HTR-8/SVneo (cell line): ENCODE data around the gene RAB20.
A peak's percentile ranks its signal among the peaks of the same experiment; 100 is the strongest.
"Not testable (repeated sequence)": the region's sequence is repeated elsewhere in the genome, so short reads cannot be mapped to it uniquely, and the experiment has no call there.

Experiments used
- DNase-seq: peaks from one replicate; pipeline ENCODE4 v3.0.0; 2011; ENCODE audit warnings: low spot score, mixed read lengths; ENCODE audit not compliant: insufficient read length
- FAIRE-seq: peaks from 2 replicates; lab custom pipeline; 2011; peaks lifted over from hg19 to GRCh38; lab: Jason Lieb, UNC

The RAB20 gene, protein sequence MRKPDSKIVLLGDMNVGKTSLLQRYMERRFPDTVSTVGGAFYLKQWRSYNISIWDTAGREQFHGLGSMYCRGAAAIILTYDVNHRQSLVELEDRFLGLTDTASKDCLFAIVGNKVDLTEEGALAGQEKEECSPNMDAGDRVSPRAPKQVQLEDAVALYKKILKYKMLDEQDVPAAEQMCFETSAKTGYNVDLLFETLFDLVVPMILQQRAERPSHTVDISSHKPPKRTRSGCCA

DNA sequence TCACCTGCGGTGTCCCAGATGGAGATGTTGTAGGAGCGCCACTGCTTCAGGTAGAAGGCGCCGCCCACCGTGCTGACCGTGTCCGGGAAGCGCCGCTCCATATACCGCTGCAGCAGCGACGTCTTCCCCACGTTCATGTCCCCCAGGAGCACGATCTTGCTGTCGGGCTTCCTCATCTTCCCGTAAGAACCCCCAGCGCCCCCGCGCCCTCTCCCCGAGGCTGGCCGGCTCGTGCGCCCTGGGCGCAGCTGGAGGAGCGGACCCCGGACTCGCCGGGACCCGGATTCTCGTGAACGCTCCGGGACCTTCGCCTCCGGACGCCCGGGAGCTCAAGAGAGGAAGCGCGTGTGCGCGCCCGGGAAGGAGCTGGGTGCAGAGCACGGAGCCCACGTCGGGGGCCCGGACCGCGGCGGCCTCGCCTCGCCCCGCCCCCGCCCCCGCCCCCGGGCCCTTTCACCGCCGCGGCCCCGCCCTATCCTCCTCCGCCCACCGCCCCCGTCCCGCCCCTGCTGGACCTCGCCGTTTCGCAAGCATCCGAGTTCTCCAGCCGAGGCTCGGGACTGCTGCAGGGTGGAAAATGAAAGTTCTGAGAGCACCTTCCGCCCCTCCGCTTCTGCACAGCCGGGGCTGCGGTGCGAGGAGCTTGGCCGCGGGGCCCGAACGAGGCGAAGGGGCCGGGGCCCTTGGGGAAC lies at the start of gene RAB20:
TSS of gene RAB20 (minus strand) at position 379 of the 692 bp plus-strand sequence. CDS start at position 176, 203 bp downstream.
- FAIRE-seq, result no peak
- DNase-seq, result peak; percentile 71

DNA sequence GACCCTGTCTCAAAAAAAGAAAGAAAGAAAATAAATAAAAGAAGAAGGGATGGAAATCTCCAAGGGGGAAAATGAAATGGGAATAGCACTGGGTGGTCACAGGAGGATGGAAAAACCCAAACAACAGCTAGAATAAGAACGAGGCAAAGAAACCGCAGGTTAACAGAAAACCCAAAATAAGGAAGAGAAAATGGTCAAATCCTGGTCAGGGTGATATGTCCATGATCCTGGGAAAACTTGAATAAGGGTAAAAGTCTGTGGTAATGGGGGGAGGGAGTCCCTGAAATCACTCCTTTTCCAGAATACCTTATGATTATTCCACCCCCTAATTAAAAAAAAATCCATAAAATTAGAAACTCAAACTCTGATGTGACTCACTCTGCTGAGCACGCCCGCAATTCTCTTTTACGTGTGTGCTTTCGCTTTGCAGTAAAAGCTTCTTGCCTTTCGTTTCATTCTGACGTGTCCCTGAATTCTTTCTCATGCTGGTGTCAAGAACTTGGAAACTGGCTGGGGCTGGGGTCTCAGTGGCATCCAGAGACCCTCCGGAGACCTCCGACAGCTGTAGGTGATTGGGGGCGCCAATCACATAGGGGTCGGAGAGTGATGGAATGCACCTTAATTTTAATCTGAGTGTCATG lies 49.6 kb upstream of the RAB20 start:
- DNase-seq, result no peak
- FAIRE-seq, result no peak

DNA sequence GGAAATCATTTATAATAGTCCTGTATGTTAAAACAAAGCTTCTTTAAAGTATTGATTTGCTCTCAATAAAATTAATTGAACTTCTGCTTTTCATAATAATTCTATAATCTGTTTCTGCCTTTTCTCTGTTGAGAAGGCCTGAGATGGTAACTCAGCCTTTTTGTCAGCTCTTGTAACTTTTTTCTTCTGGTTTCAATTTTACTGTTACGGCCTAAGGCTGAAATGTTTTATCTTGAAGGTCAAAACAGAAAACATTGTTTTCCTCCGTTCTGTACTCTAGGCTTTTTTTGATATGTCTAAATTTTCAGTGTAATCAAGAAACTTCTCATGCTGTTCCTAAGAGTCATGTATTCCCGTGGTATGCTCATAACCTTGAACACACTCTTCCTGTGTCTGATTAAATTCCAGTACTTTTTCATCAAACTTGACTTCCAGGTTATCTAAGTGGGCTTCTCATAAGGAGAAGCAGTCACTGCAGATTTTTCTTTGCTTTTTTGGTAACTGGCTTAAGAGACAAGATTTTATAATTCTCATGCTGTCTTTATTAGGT lies 46.2 kb upstream of the RAB20 start:
- no peak for FAIRE-seq
- DNase-seq, result no peak

DNA sequence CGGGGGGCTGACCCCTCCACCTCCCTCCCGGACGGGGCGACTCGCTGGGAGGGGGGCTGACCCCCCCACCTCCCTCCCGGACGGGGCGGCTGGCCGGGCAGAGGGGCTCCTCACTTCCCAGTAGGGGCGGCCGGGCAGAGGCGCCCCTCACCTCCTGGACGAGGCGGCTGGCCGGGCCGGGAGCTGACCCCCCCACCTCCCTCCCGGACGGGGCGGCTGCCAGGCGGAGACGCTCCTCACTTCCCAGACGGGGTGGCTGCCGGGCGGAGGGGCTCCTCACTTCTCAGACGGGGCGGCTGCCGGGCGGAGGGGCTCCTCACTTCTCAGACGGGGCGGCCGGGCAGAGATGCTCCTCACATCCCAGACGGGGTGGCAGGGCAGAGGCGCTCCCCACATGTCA lies 44.8 kb upstream of the RAB20 start:
- DNase-seq, FAIRE-seq: not testable (repeated sequence)

DNA sequence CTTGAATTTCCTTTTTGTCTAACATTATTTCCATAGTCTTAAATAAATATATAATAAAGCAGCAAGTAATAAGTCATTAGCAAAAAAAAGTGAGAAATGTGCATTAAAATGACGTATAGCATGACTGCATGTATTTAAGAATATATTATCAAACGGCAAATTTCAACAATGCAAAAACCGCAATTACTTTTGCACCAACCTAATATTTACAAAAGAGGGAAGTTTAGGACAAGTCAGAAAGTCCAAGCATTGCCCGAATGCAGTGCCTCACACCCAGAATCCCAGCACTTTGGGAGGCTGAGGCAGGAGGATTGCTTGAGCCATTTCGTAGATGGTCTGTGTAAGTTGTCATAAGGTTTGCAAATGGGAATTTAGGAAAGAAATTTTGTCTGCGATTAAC lies 43.6 kb upstream of the RAB20 start:
- no peak for DNase-seq
- no peak for FAIRE-seq

DNA sequence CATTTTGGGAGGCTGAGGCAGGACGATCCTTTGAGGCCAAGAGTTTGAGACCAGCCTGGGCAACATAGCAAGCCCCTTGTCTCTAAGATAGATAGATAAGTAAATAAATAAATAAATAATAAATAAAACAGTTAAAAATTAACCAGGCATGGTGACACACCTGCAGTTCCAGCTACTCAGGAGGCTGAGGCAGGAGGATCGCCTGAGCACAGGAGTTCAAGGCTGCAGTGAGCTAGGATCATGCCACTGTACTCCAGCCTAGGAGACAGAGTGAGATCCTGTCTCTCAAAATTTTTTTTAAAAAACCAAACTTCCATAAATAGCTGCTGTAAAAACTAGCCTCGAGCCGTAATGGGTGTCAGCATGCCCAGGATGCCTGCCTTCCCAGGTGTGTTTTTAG lies 39.5 kb upstream of the RAB20 start:
- FAIRE-seq (no peak), DNase-seq (no peak)

DNA sequence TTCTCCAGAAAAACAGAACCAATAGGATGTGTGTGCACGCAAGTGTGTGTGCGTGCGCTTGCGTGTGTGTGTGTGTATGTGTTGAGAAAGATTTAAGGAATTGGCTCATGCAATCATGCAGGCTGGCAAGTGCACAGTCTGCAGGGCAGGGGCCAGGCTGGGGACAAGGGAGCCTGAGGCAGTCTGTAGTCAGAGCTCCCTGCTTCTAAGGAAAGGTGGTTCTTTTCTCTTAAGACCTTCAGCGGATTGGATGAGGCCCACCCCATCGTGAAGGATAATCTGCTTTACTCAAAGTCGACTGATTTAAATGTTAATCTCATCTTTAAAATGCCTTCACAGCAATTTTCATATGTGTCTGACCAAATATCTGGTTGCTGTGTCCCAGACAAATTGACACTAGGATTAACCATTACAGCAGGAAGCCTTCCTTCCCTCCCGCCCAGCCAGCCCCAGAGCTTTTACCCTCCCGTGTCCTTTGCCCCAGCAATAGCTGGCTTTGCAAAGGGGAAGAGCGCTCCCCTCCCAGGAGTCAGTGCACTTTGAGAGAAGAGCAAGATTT lies 38.8 kb upstream of the RAB20 start:
- FAIRE-seq, result no peak
- DNase-seq, result no peak

DNA sequence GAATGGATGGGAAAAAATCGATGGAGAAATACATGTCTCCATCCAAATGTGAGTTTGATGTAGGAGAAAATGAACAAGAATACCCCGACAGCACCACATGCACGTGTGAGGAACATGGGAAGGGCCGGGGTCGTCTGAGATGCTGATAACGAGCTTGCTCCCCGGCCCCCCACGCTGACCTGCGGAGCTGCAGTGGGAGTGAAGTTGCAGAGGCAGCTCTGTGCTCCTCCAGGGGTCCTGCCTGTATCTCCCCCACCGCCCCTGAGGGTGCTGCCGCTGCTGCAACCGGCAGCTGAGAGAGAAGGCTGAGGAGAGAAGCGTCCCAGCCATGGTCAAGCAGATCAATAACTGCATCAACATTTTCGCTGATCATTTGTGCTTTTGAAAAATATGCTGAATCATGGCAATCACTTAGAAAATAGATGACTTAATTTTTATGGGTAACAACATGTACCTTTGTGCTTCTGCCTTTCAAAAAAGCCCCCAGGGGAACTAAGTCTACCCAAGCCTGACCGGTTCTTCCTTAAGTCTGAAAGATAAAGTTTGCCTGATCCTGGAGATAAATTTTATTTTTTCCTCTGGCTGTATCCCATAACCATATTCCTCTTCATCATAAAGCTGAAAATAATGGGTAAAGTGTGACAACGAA lies 35.6 kb upstream of the RAB20 start:
- DNase-seq, result no peak
- FAIRE-seq, result no peak

DNA sequence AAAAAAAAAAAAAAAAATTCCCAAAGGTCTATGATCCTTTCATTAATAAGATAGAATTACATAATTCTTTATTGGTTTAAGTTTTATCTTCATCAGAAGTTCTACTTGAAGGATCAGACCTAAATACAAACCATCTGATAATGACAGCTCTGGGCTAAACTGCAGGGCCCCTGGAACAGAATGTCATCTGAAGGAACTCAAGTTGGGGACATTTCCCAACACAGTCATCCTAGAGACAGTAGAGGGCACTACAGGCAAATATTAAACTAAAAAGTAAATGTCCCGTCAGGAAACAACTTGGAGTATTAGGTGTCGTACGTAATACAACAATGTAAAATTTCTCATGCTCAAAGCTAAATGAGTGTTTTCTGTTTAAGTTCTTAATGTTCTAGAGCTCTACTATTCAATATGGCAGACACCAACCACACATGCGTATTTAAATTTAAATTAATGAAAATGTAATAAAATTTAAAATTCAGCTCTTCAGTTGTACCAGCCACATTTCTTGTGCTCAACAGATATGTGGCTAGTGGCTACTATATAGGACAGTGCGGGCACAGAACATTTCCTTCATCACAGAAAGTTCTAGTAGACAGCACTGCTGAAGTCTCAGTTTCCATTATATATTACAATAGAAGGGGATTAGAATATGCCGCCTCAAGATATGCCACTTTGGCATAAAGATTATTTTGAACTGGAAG lies 32.1 kb upstream of the RAB20 start:
- no peak for FAIRE-seq
- peak; percentile 48 for DNase-seq

DNA sequence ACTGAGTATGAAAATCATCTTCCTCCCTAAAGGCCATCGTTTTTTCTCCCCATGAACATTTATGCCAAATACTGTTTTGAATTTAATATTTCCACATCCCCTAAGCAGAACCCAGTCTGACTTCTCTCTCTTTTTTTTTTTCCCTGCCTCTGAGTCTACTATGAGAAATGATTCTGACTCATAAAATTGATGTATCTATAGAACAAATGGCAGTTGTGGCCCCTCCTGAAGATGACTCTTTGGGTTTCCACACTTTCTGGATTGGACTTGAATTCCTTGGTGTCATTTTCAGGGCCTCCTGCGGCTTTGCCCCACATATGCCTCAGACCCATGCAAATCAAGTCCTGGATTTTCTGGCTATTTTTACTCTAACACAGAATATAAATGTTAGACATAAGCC lies 31.1 kb upstream of the RAB20 start:
- DNase-seq, result no peak
- FAIRE-seq, result no peak

DNA sequence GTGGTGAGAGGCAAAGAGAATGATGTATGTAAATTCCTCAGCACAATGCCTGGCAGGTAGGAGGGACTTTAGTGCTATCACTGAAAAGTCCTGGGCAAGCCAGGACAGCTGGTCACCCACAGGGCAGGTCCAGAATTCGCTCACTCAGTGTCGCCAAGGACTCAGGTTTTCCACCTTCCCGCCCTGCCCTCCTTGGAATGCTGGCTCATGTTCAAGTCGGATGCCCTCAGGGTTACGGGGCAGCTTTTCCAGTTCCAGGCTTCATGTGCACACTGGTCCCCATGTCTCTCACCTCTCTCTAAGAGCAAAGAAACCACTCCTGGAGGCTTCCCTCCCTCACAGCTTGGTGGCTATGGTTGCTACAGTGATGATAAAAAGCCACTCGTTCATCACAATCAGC lies 29.1 kb upstream of the RAB20 start:
- FAIRE-seq (no peak), DNase-seq (no peak)

DNA sequence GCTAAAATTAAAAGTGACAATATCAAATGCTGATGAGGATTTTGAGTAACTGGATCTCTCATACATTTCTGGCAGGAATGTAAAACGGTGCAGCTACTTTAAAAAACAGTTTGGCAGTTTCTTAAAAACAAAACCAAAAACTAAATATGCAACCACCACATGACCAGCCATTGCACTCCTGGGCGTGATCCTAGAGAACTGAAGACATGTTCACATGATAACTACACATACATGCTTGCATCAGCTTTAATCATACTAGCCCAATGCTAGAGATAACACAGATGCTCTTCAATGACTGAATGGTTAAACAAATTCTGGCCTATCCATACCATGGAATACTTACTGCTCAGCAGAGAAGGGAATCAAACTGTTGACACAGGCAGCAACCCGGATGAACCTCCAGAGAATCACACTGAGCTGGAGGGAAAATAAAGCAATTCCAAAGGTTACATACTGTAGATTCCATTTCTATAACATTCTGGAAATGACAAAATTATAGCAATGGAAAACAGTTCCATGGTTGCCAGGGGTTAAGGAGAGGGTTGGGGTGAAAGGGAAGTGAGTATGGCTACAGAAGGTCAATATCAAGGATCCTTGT lies 28.4 kb upstream of the RAB20 start:
- DNase-seq, result no peak
- no peak for FAIRE-seq

DNA sequence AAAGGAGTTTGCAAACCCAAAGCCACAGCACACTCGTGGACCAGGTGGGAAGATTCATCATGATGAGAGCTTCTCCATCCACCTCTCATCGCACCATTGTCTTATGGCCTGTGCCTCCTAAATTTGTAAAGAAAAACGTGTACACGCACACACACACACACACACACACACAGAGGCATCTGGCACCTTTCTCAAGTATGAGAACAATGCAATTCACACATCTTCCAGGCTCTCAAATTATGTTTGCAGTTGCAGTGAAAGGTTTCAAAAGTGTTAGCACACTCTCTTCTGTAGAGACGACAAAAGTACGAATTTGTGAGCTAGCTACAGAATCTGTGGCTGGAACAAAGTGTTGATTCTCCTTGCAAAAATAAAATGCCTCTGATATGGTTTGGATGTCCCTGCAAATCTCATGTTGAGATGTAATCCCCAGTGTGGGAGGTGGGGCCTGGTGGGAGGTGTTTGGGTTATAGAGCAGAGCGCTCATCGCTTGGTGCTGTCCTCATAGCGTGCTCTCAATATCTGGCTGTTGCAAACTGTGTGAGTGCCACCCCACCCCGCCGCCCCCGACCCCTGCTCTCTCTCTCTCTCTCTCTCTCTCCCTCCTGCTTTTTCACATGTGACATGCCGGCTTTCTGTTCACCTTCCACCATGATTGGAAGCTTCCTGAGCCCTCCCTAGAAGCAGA lies 21.8 kb upstream of the RAB20 start:
- FAIRE-seq, result no peak
- DNase-seq, result no peak

DNA sequence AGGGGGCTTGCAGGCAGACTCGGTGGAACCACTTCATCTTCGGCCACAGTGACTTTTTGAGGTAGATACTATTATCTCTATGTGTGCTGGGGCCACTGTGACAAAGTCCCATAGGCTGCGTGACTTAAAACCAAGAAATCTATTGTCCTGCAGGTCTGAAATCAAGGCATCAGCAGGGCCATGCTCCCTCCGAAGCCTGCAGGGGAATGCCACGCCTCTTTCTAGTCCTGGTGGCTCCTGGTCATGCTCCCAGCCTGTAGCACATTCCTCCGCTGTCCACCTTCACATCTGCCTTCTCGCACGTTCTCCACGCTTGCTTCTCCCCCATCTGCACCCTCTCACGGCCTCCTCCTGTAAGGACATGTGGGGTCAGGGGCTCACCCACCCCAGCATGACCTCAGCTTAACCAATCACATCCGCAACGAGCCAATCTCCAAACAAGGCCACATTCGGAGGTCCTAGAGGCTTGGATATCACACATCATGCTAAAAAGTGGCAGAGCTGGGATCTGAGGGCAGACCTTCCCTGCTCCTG lies 21.0 kb upstream of the RAB20 start:
- FAIRE-seq, result no peak

DNA sequence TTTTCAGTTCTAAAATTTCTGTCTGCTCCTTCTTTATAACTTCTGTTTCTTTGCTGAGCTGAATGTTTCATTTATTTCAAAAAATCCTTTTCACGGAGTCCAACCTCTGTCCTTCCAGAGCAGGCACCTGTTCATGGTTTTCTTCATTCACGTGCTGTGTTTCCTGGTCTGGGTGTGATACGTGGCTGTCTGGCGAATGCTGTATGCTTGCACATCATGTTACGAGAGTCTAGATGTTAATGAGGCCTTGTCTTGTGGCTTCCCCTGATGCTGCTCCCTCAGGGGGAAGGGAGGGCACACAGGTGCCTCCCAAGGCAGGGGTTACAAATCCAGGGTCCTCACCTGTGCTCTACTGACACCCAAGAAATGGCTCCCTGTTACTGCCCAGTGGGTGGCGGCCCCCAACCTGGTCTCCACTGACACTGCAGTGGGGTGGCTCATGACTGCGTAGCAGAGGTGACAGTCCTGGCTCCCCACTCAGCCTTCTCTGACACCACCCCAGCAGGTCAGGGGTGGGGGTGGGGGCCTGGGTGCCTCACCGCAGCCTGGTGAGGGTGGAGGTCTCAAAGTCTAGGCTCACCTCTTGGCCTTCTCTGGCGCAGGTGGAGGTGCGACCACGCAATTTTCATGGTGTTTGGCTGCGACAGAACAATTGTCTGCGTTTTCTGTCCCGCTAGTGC lies 20.1 kb upstream of the RAB20 start:
- DNase-seq, result no peak
- FAIRE-seq, result no peak

More for the DNA sequence above, 21.0 kb upstream of the RAB20 start:
- no peak for DNase-seq

DNA sequence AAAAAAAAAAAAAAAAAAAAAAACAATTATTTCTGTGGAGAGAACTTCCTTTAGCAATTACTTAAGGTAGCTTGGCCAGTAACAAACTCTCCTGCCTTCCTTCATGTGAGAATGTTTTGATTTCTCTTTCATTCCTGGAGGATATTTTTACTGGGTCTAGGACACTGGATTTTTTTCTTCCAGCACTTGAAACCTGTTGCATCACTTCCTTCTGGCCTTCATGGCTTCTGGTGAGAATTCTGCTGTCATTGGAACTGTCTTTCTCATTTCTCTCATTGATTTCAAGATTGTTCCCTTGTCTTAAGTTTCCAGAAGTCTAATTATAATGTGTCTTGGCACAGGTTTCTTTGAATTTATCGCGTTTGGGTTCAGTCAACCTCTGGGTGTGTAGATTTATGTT lies 19.3 kb upstream of the RAB20 start:
- no peak for DNase-seq
- no peak for FAIRE-seq

DNA sequence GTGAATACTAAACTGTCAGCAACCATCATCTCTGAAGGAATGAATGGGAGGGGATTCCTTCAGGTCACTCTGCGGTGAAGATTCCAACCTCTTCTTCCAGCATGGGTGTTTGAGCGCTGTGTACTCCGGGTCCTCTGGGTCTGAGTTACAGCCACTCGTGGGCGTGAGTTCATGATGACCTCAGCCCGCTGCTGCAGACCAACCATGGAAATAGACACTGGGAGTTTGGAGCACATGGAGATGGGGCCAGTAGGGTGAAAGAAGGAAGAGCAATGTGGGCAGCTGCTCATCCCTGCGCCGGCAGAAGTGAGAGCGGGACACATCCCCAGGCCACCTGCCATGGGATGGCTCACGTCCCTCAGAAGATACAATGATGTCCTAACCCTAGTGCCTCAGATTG lies 16.8 kb upstream of the RAB20 start:
- no peak for FAIRE-seq

More for the DNA sequence above, 16.8 kb upstream of the RAB20 start:
- no peak for DNase-seq
